ENCODE data around the gene NIT2. TPM values are rescaled to one million over a fixed set of nuclear protein-coding genes. Genes with fewer than 3 reads are reported as not detected.

Gene NIT2
- total RNA-seq, 4 donors from 2014 or later: 21.8 to 46.1 (median 35.0) TPM

GRCh38 chr3:100403362-100404249 lies 69.0 kb downstream of the NIT2 start:
- intact Hi-C loops (cut with DNase I; ENCODE audit: low total_unique reads): no loop called here
- WGBS, 2 donors: 53 to 71% methylated on average over 5 of the region's 5 CpGs
- H3K4me3 ChIP-seq (ENCODE audit: low read depth, poor library complexity, severe bottlenecking): no peak overlapping the region
- TF ChIP-seq CTCF (IDR thresholded peaks at IDR 0.05): no peak
- TF ChIP-seq POLR2A (IDR thresholded peaks at IDR 0.05): no peak
- DNase-seq (ENCODE audit: low spot score in 2 of 2): no peak

- no peak overlapping the region for H3K4me3 ChIP-seq (ENCODE audit: low read depth, poor library complexity, severe bottlenecking)
- intact Hi-C loops (cut with DNase I; ENCODE audit: low total_unique reads): no loop called here
- TF ChIP-seq POLR2A (IDR thresholded peaks at IDR 0.05): no peak
- TF ChIP-seq CTCF (IDR thresholded peaks at IDR 0.05): no peak
- DNase-seq (ENCODE audit: low spot score in 2 of 2): no peak
- WGBS, 2 donors: 74 to 75% methylated on average over 1 of the region's 1 CpG
Observed at GRCh38 chr3:100404250-100404548, 69.6 kb downstream of the NIT2 start.

- TF ChIP-seq POLR2A (IDR thresholded peaks at IDR 0.05) (no peak), CTCF (IDR thresholded peaks at IDR 0.05) (no peak)
- DNase-seq (ENCODE audit: low spot score in 2 of 2): no peak
- intact Hi-C loops (cut with DNase I; ENCODE audit: low total_unique reads): no loop called here
- no peak overlapping the region for H3K4me3 ChIP-seq (ENCODE audit: low read depth, poor library complexity, severe bottlenecking)
- WGBS, 2 donors: 68 to 96% methylated on average over 2 of the region's 2 CpGs
Observed at GRCh38 chr3:100407164-100407563, 72.6 kb downstream of the NIT2 start.

- intact Hi-C loops (cut with DNase I; ENCODE audit: low total_unique reads): no loop called here
- no peak for DNase-seq (ENCODE audit: low spot score in 2 of 2)
- H3K4me3 ChIP-seq (ENCODE audit: low read depth, poor library complexity, severe bottlenecking): no peak overlapping the region
- WGBS, 2 donors: 92 to 100% methylated on average over 4 of the region's 4 CpGs
- no peak for TF ChIP-seq CTCF (IDR thresholded peaks at IDR 0.05)
- no peak for TF ChIP-seq POLR2A (IDR thresholded peaks at IDR 0.05)
Observed at GRCh38 chr3:100407977-100408532, 73.5 kb downstream of the NIT2 start.

Other genes starting within 250 kb of the NIT2 start
- 10 to 100 TPM; 17.5 to 33.9 (median 22.1) TPM for gene FILIP1L, start 220.3 kb upstream of the NIT2 start, total RNA-seq
- 10 to 100 TPM; 28.3 to 37.7 (median 35.9) TPM for gene TBC1D23, start 73.8 kb upstream of the NIT2 start, total RNA-seq
- gene TOMM70, start 66.3 kb downstream of the NIT2 start, total RNA-seq: 10 to 100 TPM; 30.4 to 35.3 (median 33.5) TPM
- gene LNP1, start 66.8 kb downstream of the NIT2 start, total RNA-seq: 1 to 10 TPM in 2 of 4 donors, under 1 TPM in 2; 0.19 to 1.7 (median 0.85) TPM
- gene TMEM45A, start 157.9 kb downstream of the NIT2 start, total RNA-seq: 1,000 to 10,000 TPM in 1 of 4 donors, 100 to 1,000 TPM in 3; 421 to 1,097 (median 707) TPM

Data from lower leg skin (tissue), 4 donors.